Activated naive CD4-positive, alpha-beta T cell treated with anti-CD3 and anti-CD28 coated beads, Interleukin-2, amount 10 ng/mL, durations not matched to agents 7 days and 5 days (primary cell): ENCODE measurements around the gene SIGLEC7.

ENCODE experiments used
- CTCF ChIA-PET: fragments of 350-600 bp; sonication (Branson Sonifier 250); formaldehyde crosslinking; loops from one replicate; lab custom pipeline; 2021; ENCODE audit warnings: antibody characterized with exemption; lab: Charles Lee
- DNase-seq: peaks from one replicate; pipeline ENCODE4 v3.0.0-alpha.2; 2020
- H3K27ac Mint-ChIP-seq: one replicate; pipeline ENCODE4 v1.8.0; 2021; ENCODE audit warnings: mild to moderate bottlenecking, moderate library complexity, mixed read lengths
- H3K27me3 Mint-ChIP-seq: one replicate; pipeline ENCODE4 v1.8.0; 2021; ENCODE audit warnings: mild to moderate bottlenecking, mixed read lengths
- H3K36me3 Mint-ChIP-seq: one replicate; pipeline ENCODE4 v1.8.0; 2021; ENCODE audit warnings: mixed read lengths
- H3K4me1 Mint-ChIP-seq: one replicate; pipeline ENCODE4 v1.8.0; 2021; ENCODE audit warnings: mixed read lengths
- H3K4me3 Mint-ChIP-seq: one replicate; pipeline ENCODE4 v1.8.0; 2021; ENCODE audit warnings: mild to moderate bottlenecking, moderate library complexity, mixed read lengths
- H3K9me3 Mint-ChIP-seq: one replicate; pipeline ENCODE4 v1.8.0; 2021; ENCODE audit warnings: mixed read lengths

Gene SIGLEC7

GRCh38 chr19:51179256-51179655, 37.2 kb downstream of the SIGLEC7 start:
- no peak overlapping the region for H3K27ac Mint-ChIP-seq
- H3K4me1 Mint-ChIP-seq: peaks cover 2% of the 10 kb centered on the region
- CTCF ChIA-PET: interaction anchor here (2.1 kb wide), 1 partner anchor 21 kb away, joined by 7 read pairs; no protein-coding TSS in a partner anchor
- H3K9me3 Mint-ChIP-seq: no peaks in the 10 kb centered on the region
- no peaks in the 10 kb centered on the region for H3K36me3 Mint-ChIP-seq
- no peak overlapping the region for H3K4me3 Mint-ChIP-seq
- no peak for DNase-seq
- peaks cover 36% of the 10 kb centered on the region for H3K27me3 Mint-ChIP-seq

- peaks cover 57% of the 10 kb centered on the region for H3K27me3 Mint-ChIP-seq
Observed at GRCh38 chr19:51181377-51181912, 39.3 kb downstream of the SIGLEC7 start.

GRCh38 chr19:51181913-51182419, 39.9 kb downstream of the SIGLEC7 start:
- CTCF ChIA-PET: no interaction called here
- Mint-ChIP-seq H3K27me3 (peaks cover 60% of the 10 kb centered on the region), H3K27ac (no peak overlapping the region), H3K9me3 (no peaks in the 10 kb centered on the region), H3K4me1 (peaks cover 6% of the 10 kb centered on the region), H3K4me3 (no peak overlapping the region), H3K36me3 (no peaks in the 10 kb centered on the region)
- DNase-seq: no peak

More at GRCh38 chr19:51181377-51181912, 39.3 kb downstream of the SIGLEC7 start:
- Mint-ChIP-seq H3K4me3 (no peak overlapping the region), H3K27ac (no peak overlapping the region), H3K9me3 (no peaks in the 10 kb centered on the region), H3K4me1 (peaks cover 6% of the 10 kb centered on the region), H3K36me3 (no peaks in the 10 kb centered on the region)
- DNase-seq: no peak
- CTCF ChIA-PET: no interaction called here

GRCh38 chr19:51183629-51184028, 41.5 kb downstream of the SIGLEC7 start:
- H3K27me3 Mint-ChIP-seq: peaks cover 68% of the 10 kb centered on the region
- no peaks in the 10 kb centered on the region for H3K9me3 Mint-ChIP-seq
- H3K4me1 Mint-ChIP-seq: peaks cover 6% of the 10 kb centered on the region
- CTCF ChIA-PET: no interaction called here
- no peak overlapping the region for H3K27ac Mint-ChIP-seq
- no peaks in the 10 kb centered on the region for H3K36me3 Mint-ChIP-seq
- no peak overlapping the region for H3K4me3 Mint-ChIP-seq
- no peak for DNase-seq

GRCh38 chr19:51185069-51185867, 43.2 kb downstream of the SIGLEC7 start:
- Mint-ChIP-seq H3K9me3 (no peaks in the 10 kb centered on the region), H3K4me3 (no peak overlapping the region), H3K27ac (no peak overlapping the region), H3K27me3 (peaks cover 56% of the 10 kb centered on the region), H3K36me3 (no peaks in the 10 kb centered on the region), H3K4me1 (peaks cover 6% of the 10 kb centered on the region)
- CTCF ChIA-PET: no interaction called here
- no peak for DNase-seq

- Mint-ChIP-seq H3K4me1 (peaks cover 6% of the 10 kb centered on the region), H3K27me3 (peaks cover 56% of the 10 kb centered on the region), H3K36me3 (no peaks in the 10 kb centered on the region), H3K27ac (no peak overlapping the region), H3K4me3 (no peak overlapping the region), H3K9me3 (no peaks in the 10 kb centered on the region)
- CTCF ChIA-PET: no interaction called here
- no peak for DNase-seq
Observed at GRCh38 chr19:51185868-51186215, 43.7 kb downstream of the SIGLEC7 start.

- Mint-ChIP-seq H3K4me1 (peaks cover 6% of the 10 kb centered on the region), H3K27me3 (peaks cover 56% of the 10 kb centered on the region), H3K4me3 (no peak overlapping the region), H3K9me3 (no peaks in the 10 kb centered on the region), H3K36me3 (no peaks in the 10 kb centered on the region), H3K27ac (no peak overlapping the region)
- CTCF ChIA-PET: no interaction called here
- DNase-seq: no peak
Observed at GRCh38 chr19:51186323-51186722, 44.2 kb downstream of the SIGLEC7 start.

- CTCF ChIA-PET: interaction anchor here (0.5 kb wide), 1 partner anchor 282 kb away, joined by 3 read pairs; no protein-coding TSS in a partner anchor
- no peak for DNase-seq
- Mint-ChIP-seq H3K9me3 (no peaks in the 10 kb centered on the region), H3K27me3 (peaks cover 50% of the 10 kb centered on the region), H3K4me3 (no peak overlapping the region), H3K36me3 (no peaks in the 10 kb centered on the region), H3K27ac (no peak overlapping the region), H3K4me1 (peaks cover 6% of the 10 kb centered on the region)
Observed at GRCh38 chr19:51187395-51188226, 45.5 kb downstream of the SIGLEC7 start.

- Mint-ChIP-seq H3K27ac (no peak overlapping the region), H3K4me3 (no peak overlapping the region), H3K36me3 (no peaks in the 10 kb centered on the region), H3K4me1 (peaks cover 6% of the 10 kb centered on the region), H3K27me3 (peaks cover 45% of the 10 kb centered on the region), H3K9me3 (no peaks in the 10 kb centered on the region)
- CTCF ChIA-PET: no interaction called here
- no peak for DNase-seq
Observed at GRCh38 chr19:51188227-51188559, 46.1 kb downstream of the SIGLEC7 start.

GRCh38 chr19:51192689-51193088, 50.6 kb downstream of the SIGLEC7 start:
- Mint-ChIP-seq H3K9me3 (no peaks in the 10 kb centered on the region), H3K4me1 (peaks cover 5% of the 10 kb centered on the region), H3K27me3 (peaks cover 21% of the 10 kb centered on the region), H3K4me3 (no peak overlapping the region), H3K36me3 (no peaks in the 10 kb centered on the region), H3K27ac (no peak overlapping the region)
- no peak for DNase-seq
- CTCF ChIA-PET: interaction anchor here (0.6 to 1.6 kb wide), 2 partner anchors 67 to 71 kb away, joined by 3 to 4 read pairs; no protein-coding TSS in a partner anchor

- peaks cover 5% of the 10 kb centered on the region for H3K4me1 Mint-ChIP-seq
- no peak for DNase-seq
- no peaks in the 10 kb centered on the region for H3K9me3 Mint-ChIP-seq
- no peak overlapping the region for H3K27ac Mint-ChIP-seq
- H3K36me3 Mint-ChIP-seq: no peaks in the 10 kb centered on the region
- no peak overlapping the region for H3K4me3 Mint-ChIP-seq
- CTCF ChIA-PET: no interaction called here
- peaks cover 29% of the 10 kb centered on the region for H3K27me3 Mint-ChIP-seq
Observed at GRCh38 chr19:51194527-51195315, 52.6 kb downstream of the SIGLEC7 start.

- no peaks in the 10 kb centered on the region for H3K36me3 Mint-ChIP-seq
- CTCF ChIA-PET: no interaction called here
Observed at GRCh38 chr19:51195316-51195586, 53.1 kb downstream of the SIGLEC7 start.

GRCh38 chr19:51195616-51196015, 53.5 kb downstream of the SIGLEC7 start:
- Mint-ChIP-seq H3K9me3 (no peaks in the 10 kb centered on the region), H3K4me3 (no peak overlapping the region), H3K4me1 (peaks cover 5% of the 10 kb centered on the region), H3K36me3 (no peaks in the 10 kb centered on the region), H3K27ac (no peak overlapping the region), H3K27me3 (peaks cover 38% of the 10 kb centered on the region)
- DNase-seq: no peak
- CTCF ChIA-PET: no interaction called here

More at GRCh38 chr19:51195316-51195586, 53.1 kb downstream of the SIGLEC7 start:
- Mint-ChIP-seq H3K27ac (no peak overlapping the region), H3K4me3 (no peak overlapping the region), H3K27me3 (peaks cover 34% of the 10 kb centered on the region), H3K4me1 (peaks cover 5% of the 10 kb centered on the region), H3K9me3 (no peaks in the 10 kb centered on the region)
- DNase-seq: no peak

GRCh38 chr19:51196181-51196580, 54.1 kb downstream of the SIGLEC7 start:
- Mint-ChIP-seq H3K4me1 (peaks cover 5% of the 10 kb centered on the region), H3K9me3 (no peaks in the 10 kb centered on the region), H3K27ac (no peak overlapping the region), H3K4me3 (no peak overlapping the region), H3K36me3 (no peaks in the 10 kb centered on the region), H3K27me3 (peaks cover 43% of the 10 kb centered on the region)
- DNase-seq: no peak
- CTCF ChIA-PET: no interaction called here
